Endothelial cell of umbilical vein (primary cell): ENCODE results near the gene STPG3. TPM values are rescaled to one million over a fixed set of nuclear protein-coding genes. Genes with fewer than 3 reads are reported as not detected.

Experiments used
- BruUV-seq: library from RNA; stranded (reverse); fragments of 400-500 nt; replicated peaks from 2 replicates; lab custom pipeline; 2021; lab: Mats Ljungman, UMichigan
- CTCF ChIA-PET: fragments of 300-600, 350-600 bp; sonication (Branson Sonifier 250); formaldehyde crosslinking; loops from one replicate; lab custom pipeline; 2021; ENCODE audit warnings: antibody characterized with exemption, inconsistent platforms; lab: Charles Lee
- POLR2A ChIA-PET: fragments of 300-600, 350-600 bp; sonication (Branson Sonifier 250); formaldehyde crosslinking; loops from one replicate; lab custom pipeline; 2021; ENCODE audit warnings: antibody characterized with exemption, inconsistent platforms; lab: Charles Lee
- DNase-seq: peaks from one replicate; pipeline ENCODE4 v3.0.0-alpha.2; 2011; ENCODE audit warnings: low read depth, low spot score
- FAIRE-seq: peaks from 2 replicates; lab custom pipeline; 2011; peaks lifted over from hg19 to GRCh38; lab: Jason Lieb, UNC
- H2AFZ ChIP-seq: 2 replicates; pipeline ENCODE4 v1.6.0; 2012; ENCODE audit warnings: low read depth, low read length, control low read depth, inconsistent platforms
- H3K27ac ChIP-seq: 2 replicates; pipeline ENCODE4 v1.5.1; 2011; ENCODE audit warnings: low read depth, mild to moderate bottlenecking, control low read depth, low read length, moderate library complexity; ENCODE audit not compliant: insufficient read depth
- H3K27me3 ChIP-seq, 2 experiments: 2 replicates each; pipeline versions ENCODE4 v1.6.0 to v1.6.1; 2011; ENCODE audit warnings: low read length in 2 of 2, mixed read lengths in 1 of 2; ENCODE audit not compliant: control insufficient read depth in 2 of 2, insufficient read depth in 2 of 2
- H3K36me3 ChIP-seq, 2 experiments: 2 replicates in 1 of 2; 3 replicates in 1 of 2; pipeline ENCODE4 v1.5.1; 2011; ENCODE audit warnings: low read length in 2 of 2, mild to moderate bottlenecking in 1 of 2, moderate library complexity in 1 of 2; ENCODE audit not compliant: control insufficient read depth in 2 of 2, insufficient read depth in 2 of 2; ENCODE audit errors: extremely low read depth in 1 of 2
- H3K4me1 ChIP-seq: 3 replicates; pipeline ENCODE4 v1.5.1; 2011; ENCODE audit warnings: mild to moderate bottlenecking, low read length; ENCODE audit not compliant: control insufficient read depth, insufficient read depth; ENCODE audit errors: extremely low read depth
- H3K4me2 ChIP-seq: 2 replicates; pipeline ENCODE4 v1.6.1; 2011; ENCODE audit warnings: low read length, control low read depth, mixed read lengths; ENCODE audit not compliant: insufficient read depth
- H3K4me3 ChIP-seq, 3 experiments: fragments of 200-600 bp in 1 of 3; sonication (generic), shearing (Covaris generic) in 1 of 3; replicated peaks in 1 of 3; 2 replicates each; pipeline ENCODE4 v1.5.1; 2011 to 2016; ENCODE audit warnings: control low read depth in 3 of 3, low read length in 3 of 3, mild to moderate bottlenecking in 2 of 3, inconsistent platforms in 1 of 3, low read depth in 1 of 3, moderate library complexity in 1 of 3; ENCODE audit not compliant: insufficient read depth in 1 of 3
- H3K79me2 ChIP-seq: 2 replicates; pipeline ENCODE4 v1.6.0; 2012; ENCODE audit warnings: low read length, inconsistent platforms; ENCODE audit not compliant: control insufficient read depth, insufficient read depth
- H3K9ac ChIP-seq: replicated peaks from 2 replicates; pipeline ENCODE3; 2011; ENCODE audit warnings: low read length, control low read depth; ENCODE audit not compliant: insufficient read depth; ENCODE audit errors: extremely low read depth
- H3K9me1 ChIP-seq: replicated peaks from 3 replicates; pipeline ENCODE4 v1.6.0; 2011; ENCODE audit warnings: mild to moderate bottlenecking, low read length; ENCODE audit not compliant: control insufficient read depth, insufficient read depth; ENCODE audit errors: extremely low read depth
- H3K9me3 ChIP-seq: replicated peaks from 2 replicates; pipeline ENCODE4 v1.5.1; 2012; ENCODE audit warnings: low read length, inconsistent platforms; ENCODE audit not compliant: control insufficient read depth, insufficient read depth
- H4K20me1 ChIP-seq: replicated peaks from 2 replicates; pipeline ENCODE3; 2011; ENCODE audit warnings: mild to moderate bottlenecking, low read length; ENCODE audit not compliant: control insufficient read depth, insufficient read depth; ENCODE audit errors: extremely low read depth
- CTCF ChIP-seq, 2 donors: IDR thresholded peaks; 1 replicate in 1 of 2; 2 replicates in 1 of 2; pipeline ENCODE4 v1.5.1; 2011; ENCODE audit warnings: low read length in 2 of 2, mild to moderate bottlenecking in 2 of 2, moderate library complexity in 2 of 2, control low read depth in 1 of 2, inconsistent platforms in 1 of 2, low read depth in 1 of 2; ENCODE audit not compliant: insufficient read depth in 1 of 2; ENCODE audit errors: extremely low read depth in 1 of 2
- FOS ChIP-seq: IDR thresholded peaks from 2 replicates; pipeline ENCODE4 v1.6.1; 2011; ENCODE audit warnings: mild to moderate bottlenecking, low read length, moderate library complexity, borderline replicate concordance; ENCODE audit not compliant: insufficient read depth
- JUN ChIP-seq: IDR thresholded peaks from 2 replicates; pipeline ENCODE4 v1.6.1; 2011; ENCODE audit warnings: borderline replicate concordance, low read depth; ENCODE audit not compliant: insufficient read length, insufficient read depth
- MAX ChIP-seq: IDR thresholded peaks from 2 replicates; pipeline ENCODE4 v1.6.1; 2011; ENCODE audit not compliant: insufficient read depth, insufficient read length
- MYC ChIP-seq: IDR thresholded peaks from one replicate; pipeline ENCODE4 v1.6.1; 2011; ENCODE audit warnings: mild to moderate bottlenecking, low read depth, low read length
- POLR2A ChIP-seq: IDR thresholded peaks from 2 replicates; pipeline ENCODE4 v1.6.1; 2012; ENCODE audit warnings: low read depth, mild to moderate bottlenecking, control low read depth, low read length
- POLR2AphosphoS5 ChIP-seq: IDR thresholded peaks from 2 replicates; pipeline ENCODE4 v1.6.1; 2012; ENCODE audit warnings: low read depth, mild to moderate bottlenecking, control low read depth, low read length, moderate library complexity; ENCODE audit not compliant: insufficient read depth
- dilution Hi-C: fragments of 300-500 bp; cut with MboI; formaldehyde crosslinking; loops from one replicate; pipeline ENCODE4 v1.15.0; 2019; ENCODE audit warnings: low sequenced_read_pairs; ENCODE audit not compliant: extremely low pct_ligation_motif_present
- intact Hi-C: fragments of 100-400 bp; cut with micrococcal nuclease; formaldehyde crosslinking; loops from one replicate; pipeline ENCODE4 v1.10.0; 2022
- polyA plus RNA-seq, 4 experiments: library from polyadenylated mRNA; depleted of rRNA in 3 of 4; stranded (reverse) in 3 of 4; unstranded in 1 of 4; fragments of >200 nt; gene quantifications; 2 replicates each; pipeline versions ENCODE4 v1.2.1 to v1.2.3, GENCODE V29; 2011 to 2012; ENCODE audit warnings: missing spikeins in 1 of 4
- total RNA-seq: library from RNA; stranded (reverse); gene quantifications from 2 replicates; pipeline ENCODE4 v1.2.3, GENCODE V29; 2021

The STPG3 gene
- total and polyA plus RNA-seq, 2 donors (not counting 3 experiments of a cell fraction or from before 2014, with no cell fraction given): not detected

GRCh38 chr9:137279741-137280473 lies 28.8 kb downstream of the STPG3 start:
- POLR2A ChIA-PET: no interaction called here
- H3K27ac ChIP-seq: no peak overlapping the region
- no peak for TF ChIP-seq MYC
- no peak for TF ChIP-seq FOS
- no peak for TF ChIP-seq POLR2A
- TF ChIP-seq POLR2AphosphoS5: no peak
- FAIRE-seq (no peak), DNase-seq (no peak)
- H2AFZ ChIP-seq: no peak overlapping the region
- TSS peak; percentile 3 for BruUV-seq
- no peaks in the 10 kb centered on the region for H3K9me3 ChIP-seq
- H3K79me2 ChIP-seq: peaks cover 42% of the 10 kb centered on the region
- H3K4me3 ChIP-seq: no peak overlapping the region
- CTCF ChIA-PET: interaction anchor here (0.9 to 1.3 kb wide), 3 partner anchors 18 to 43 kb away, joined by 4 read pairs; partner anchors contain the start of gene NRARP
- H3K27me3 ChIP-seq: no peaks in the 10 kb centered on the region
- H3K4me1 ChIP-seq: peaks cover 28% of the 10 kb centered on the region
- no peak overlapping the region for H3K4me2 ChIP-seq
- H4K20me1 ChIP-seq: no peaks in the 10 kb centered on the region
- H3K9ac ChIP-seq: no peak overlapping the region
- H3K9me1 ChIP-seq: no peaks in the 10 kb centered on the region
- peaks cover 10% of the 10 kb centered on the region in 2 experiments for H3K36me3 ChIP-seq
- dilution Hi-C loops: no loop called here
- intact Hi-C loops: no loop called here

- ChIA-PET POLR2A (no interaction called here), CTCF (interaction anchor here (0.9 to 1.3 kb wide), 3 partner anchors 19 to 44 kb away, joined by 4 read pairs; partner anchors contain the start of gene NRARP)
- peaks cover 28% of the 10 kb centered on the region for H3K4me1 ChIP-seq
- no peak overlapping the region for H3K4me2 ChIP-seq
- TF ChIP-seq CTCF (IDR thresholded peaks at IDR 0.05; ENCODE audit: extremely low read depth in 1 of 2, insufficient read depth in 1 of 2, low read depth in 1 of 2, low read length in 2 of 2) (no peak), POLR2A (no peak), MYC (no peak), MAX (no peak), FOS (no peak), POLR2AphosphoS5 (no peak), JUN (no peak)
- BruUV-seq: no TSS peak
- H3K79me2 ChIP-seq: peaks cover 42% of the 10 kb centered on the region
- intact Hi-C loops: no loop called here
- DNase-seq: no peak
- H3K4me3 ChIP-seq: no peak overlapping the region
- H3K9ac ChIP-seq: no peak overlapping the region
- H3K27ac ChIP-seq: no peak overlapping the region
- no peaks in the 10 kb centered on the region for H3K27me3 ChIP-seq
- H3K36me3 ChIP-seq: peaks cover 10% of the 10 kb centered on the region in 2 experiments
- no peak overlapping the region for H2AFZ ChIP-seq
- dilution Hi-C loops: no loop called here
- FAIRE-seq: no peak
- H3K9me1 ChIP-seq: no peaks in the 10 kb centered on the region
- H4K20me1 ChIP-seq: no peaks in the 10 kb centered on the region
- no peaks in the 10 kb centered on the region for H3K9me3 ChIP-seq
Observed at GRCh38 chr9:137280474-137281344, 29.6 kb downstream of the STPG3 start.
